SK-N-MC (cell line): ENCODE measurements around the gene HEPHL1.

ENCODE experiments used
- EZH2 ChIP-seq: fragments of 200-600 bp; sonication (generic); IDR thresholded peaks from one replicate; pipeline ENCODE4 v1.6.1; 2017; ENCODE audit warnings: antibody characterized with exemption
- POLR2AphosphoS5 ChIP-seq: IDR thresholded peaks from 2 replicates; pipeline ENCODE4 v1.6.1; 2012; ENCODE audit warnings: mild to moderate bottlenecking, low read depth, low read length, borderline replicate concordance

DNA sequence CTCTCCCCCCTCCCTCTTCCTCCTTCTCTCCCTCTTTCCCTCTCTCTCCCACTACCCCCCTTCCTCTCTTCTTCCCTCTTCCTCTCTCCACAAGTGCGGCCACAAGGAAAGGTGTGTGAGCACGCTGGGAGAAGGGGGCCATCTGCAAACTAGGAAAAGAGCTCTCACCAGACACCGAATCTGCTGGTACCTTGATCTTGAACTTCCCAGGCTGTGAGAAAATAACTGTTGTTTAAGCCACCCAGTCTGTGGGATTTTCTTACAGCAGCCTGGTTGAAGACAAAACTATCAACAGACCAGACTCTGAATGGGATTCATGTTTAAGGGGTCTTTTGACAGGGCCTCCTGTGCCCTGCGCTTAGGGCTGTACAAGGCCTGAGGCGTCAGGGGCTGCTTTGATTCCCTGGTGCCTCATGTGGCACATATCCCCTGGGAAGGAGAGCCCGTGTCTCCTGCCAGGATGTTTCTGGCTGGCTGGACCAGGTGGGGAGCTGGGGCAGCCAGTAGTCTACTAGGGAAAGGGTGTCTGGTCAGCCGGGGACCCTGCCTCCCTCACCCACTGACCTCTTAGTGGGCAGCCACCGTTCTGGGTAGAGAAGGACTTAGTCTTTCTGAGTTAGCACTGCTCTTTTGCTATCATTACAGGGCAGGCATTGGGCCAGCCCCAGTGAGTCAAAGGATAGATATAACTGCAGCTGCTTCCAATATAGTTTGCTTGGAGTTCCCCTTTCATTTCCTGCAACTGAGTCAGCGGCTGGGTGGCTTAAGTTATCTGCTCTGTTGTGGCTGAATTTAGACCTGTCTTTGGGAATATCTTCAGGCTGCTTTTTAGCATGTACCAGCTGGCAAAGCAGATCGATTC lies 113.7 kb downstream of the HEPHL1 start:
- no peak for TF ChIP-seq EZH2
- TF ChIP-seq POLR2AphosphoS5: no peak
